IMR-90 (cell line): ENCODE results near the gene TRIM33. TPM values are rescaled to one million over a fixed set of nuclear protein-coding genes. Genes with fewer than 3 reads are reported as not detected.

Source experiments
- ATAC-seq: fragments of 200-7000 bp; cut with Tn5 transposase; 2 replicates; pipeline ENCODE4 v1.9.1; 2020; ENCODE audit warnings: low read depth, mild to moderate bottlenecking, moderate library complexity
- BruUV-seq: library from RNA; stranded (reverse); fragments of 400-500 nt; replicated peaks from 2 replicates; lab custom pipeline; 2021; lab: Mats Ljungman, UMichigan
- CTCF ChIA-PET: fragments of 300-600 bp; formaldehyde crosslinking; extraction: SDS; loops from one replicate; lab custom pipeline; 2021; ENCODE audit warnings: antibody characterized with exemption; lab: Yijun Ruan, JAX
- POLR2A ChIA-PET: fragments of 300-600 bp; sonication (Branson Sonifier 250); formaldehyde crosslinking; loops from one replicate; lab custom pipeline; 2022; ENCODE audit warnings: antibody characterized with exemption; ENCODE audit not compliant: unreplicated experiment; lab: Charles Lee
- DNase-seq: peaks from one replicate; pipeline ENCODE4 v3.0.0; 2013
- H2AFZ ChIP-seq: replicated peaks from 2 replicates; pipeline ENCODE3; 2013; ENCODE audit warnings: low read length, mild to moderate bottlenecking; ENCODE audit not compliant: poor library complexity
- H2AK5ac ChIP-seq: 2 replicates; pipeline ENCODE4 v1.6.1; 2013; ENCODE audit warnings: low read depth, low read length, inconsistent platforms
- H2AK9ac ChIP-seq: replicated peaks from 2 replicates; pipeline ENCODE3; 2013; ENCODE audit warnings: mild to moderate bottlenecking, low read depth, low read length, moderate library complexity; ENCODE audit not compliant: poor library complexity
- H2BK120ac ChIP-seq: 2 replicates; pipeline ENCODE4 v1.6.1; 2013; ENCODE audit warnings: low read depth, low read length, inconsistent platforms
- H2BK15ac ChIP-seq: 3 replicates; pipeline ENCODE4 v1.6.1; 2013; ENCODE audit warnings: low read depth, low read length, inconsistent platforms
- H2BK20ac ChIP-seq: 2 replicates; pipeline ENCODE4 v1.6.1; 2013; ENCODE audit warnings: low read depth, mild to moderate bottlenecking, inconsistent platforms, low read length, moderate library complexity
- H2BK5ac ChIP-seq: 2 replicates; pipeline ENCODE4 v1.6.1; 2013; ENCODE audit warnings: mild to moderate bottlenecking, low read depth, low read length, inconsistent platforms; ENCODE audit not compliant: poor library complexity, severe bottlenecking
- H3K14ac ChIP-seq: replicated peaks from 2 replicates; pipeline ENCODE4 v1.6.1; 2013; ENCODE audit warnings: low read depth, low read length, inconsistent platforms
- H3K18ac ChIP-seq: 2 replicates; pipeline ENCODE4 v1.6.1; 2013; ENCODE audit warnings: low read depth, low read length, control low read depth
- H3K23ac ChIP-seq: 2 replicates; pipeline ENCODE4 v1.6.1; 2013; ENCODE audit warnings: low read depth, low read length, inconsistent platforms
- H3K27ac ChIP-seq: 2 replicates; pipeline ENCODE4 v1.5.1; 2013; ENCODE audit warnings: mild to moderate bottlenecking, control low read depth, low read length; ENCODE audit not compliant: insufficient read depth
- H3K27me3 ChIP-seq: 2 replicates; pipeline ENCODE4 v1.6.1; 2013; ENCODE audit warnings: low read length; ENCODE audit not compliant: control insufficient read depth, insufficient read depth
- H3K36me3 ChIP-seq: 2 replicates; pipeline ENCODE4 v1.6.1; 2013; ENCODE audit warnings: low read length, mixed read lengths; ENCODE audit not compliant: control insufficient read depth, insufficient read depth
- H3K4ac ChIP-seq: 2 replicates; pipeline ENCODE4 v1.6.1; 2013; ENCODE audit warnings: low read depth, low read length, inconsistent platforms
- H3K4me1 ChIP-seq: 2 replicates; pipeline ENCODE4 v1.6.1; 2013; ENCODE audit warnings: low read length, mixed read lengths; ENCODE audit not compliant: control insufficient read depth, insufficient read depth
- H3K4me2 ChIP-seq: 2 replicates; pipeline ENCODE4 v1.6.1; 2013; ENCODE audit warnings: low read depth, mild to moderate bottlenecking, control low read depth, low read length, moderate library complexity
- H3K4me3 ChIP-seq: 2 replicates; pipeline ENCODE4 v1.5.1; 2013; ENCODE audit warnings: low read depth, mild to moderate bottlenecking, control low read depth, low read length, moderate library complexity; ENCODE audit not compliant: insufficient read depth
- H3K56ac ChIP-seq: 2 replicates; pipeline ENCODE4 v1.6.1; 2013; ENCODE audit warnings: low read length, inconsistent platforms; ENCODE audit not compliant: insufficient read depth; ENCODE audit errors: extremely low read depth
- H3K79me1 ChIP-seq, 2 experiments: 2 replicates each; pipeline ENCODE4 v1.6.1; 2013; ENCODE audit warnings: low read length in 2 of 2, inconsistent platforms in 1 of 2, low read depth in 1 of 2
- H3K9ac ChIP-seq: 2 replicates; pipeline ENCODE4 v1.6.1; 2013; ENCODE audit warnings: low read depth, low read length, control low read depth
- H3K9me1 ChIP-seq: 2 replicates; pipeline ENCODE4 v1.6.1; 2013; ENCODE audit warnings: low read length, inconsistent platforms; ENCODE audit not compliant: insufficient read depth
- H3K9me3 ChIP-seq: 2 replicates; pipeline ENCODE4 v1.6.1; 2013; ENCODE audit warnings: low read length; ENCODE audit not compliant: control insufficient read depth, insufficient read depth
- H4K20me1 ChIP-seq: 2 replicates; pipeline ENCODE4 v1.6.1; 2013; ENCODE audit warnings: low read length, inconsistent platforms; ENCODE audit not compliant: insufficient read depth
- H4K5ac ChIP-seq: 2 replicates; pipeline ENCODE4 v1.6.1; 2013; ENCODE audit warnings: mild to moderate bottlenecking, low read depth, low read length, control low read depth
- H4K8ac ChIP-seq, 2 experiments: 2 replicates each; pipeline ENCODE4 v1.6.1; 2013; ENCODE audit warnings: low read depth in 2 of 2, low read length in 2 of 2, control low read depth in 1 of 2, inconsistent platforms in 1 of 2
- H4K91ac ChIP-seq: 2 replicates; pipeline ENCODE4 v1.6.1; 2013; ENCODE audit warnings: low read depth, low read length, inconsistent platforms; ENCODE audit not compliant: insufficient read depth
- BHLHE40 ChIP-seq: fragments of 150-350 bp; IDR thresholded peaks from 2 replicates; pipeline ENCODE4 v1.6.1; 2016; ENCODE audit warnings: mild to moderate bottlenecking, low read depth, low read length
- CEBPB ChIP-seq: IDR thresholded peaks from 2 replicates; pipeline ENCODE4 v1.6.1; 2012; ENCODE audit warnings: low read depth, low read length, improper control_type of control experiment
- CHD1 ChIP-seq: IDR thresholded peaks from 2 replicates; pipeline ENCODE4 v1.6.1; 2012; ENCODE audit warnings: low read depth, low read length, improper control_type of control experiment
- CTCF ChIP-seq: conservative IDR thresholded peaks from 2 replicates; pipeline ENCODE4 v1.5.1; 2012; ENCODE audit warnings: mild to moderate bottlenecking, low read depth, low read length, improper control_type of control experiment
- ELK1 ChIP-seq: fragments of 150-350 bp; IDR thresholded peaks from 2 replicates; pipeline ENCODE4 v1.6.1; 2016; ENCODE audit warnings: low read depth, mild to moderate bottlenecking, low read length, moderate library complexity, borderline replicate concordance
- FOS ChIP-seq: fragments of 150-350 bp; IDR thresholded peaks from 2 replicates; pipeline ENCODE4 v1.6.1; 2016; ENCODE audit warnings: low read depth, low read length
- MAFK ChIP-seq: IDR thresholded peaks from 2 replicates; pipeline ENCODE4 v1.6.1; 2012; ENCODE audit warnings: low read depth, low read length, improper control_type of control experiment
- MAZ ChIP-seq: IDR thresholded peaks from 2 replicates; pipeline ENCODE4 v1.6.1; 2012; ENCODE audit warnings: low read depth, mild to moderate bottlenecking, low read length, improper control_type of control experiment, moderate library complexity, borderline replicate concordance
- MXI1 ChIP-seq: IDR thresholded peaks from 2 replicates; pipeline ENCODE4 v1.6.1; 2012; ENCODE audit warnings: low read depth, mild to moderate bottlenecking, low read length, moderate library complexity, borderline replicate concordance
- NFE2L2 ChIP-seq: fragments of 150-350 bp; IDR thresholded peaks from 2 replicates; pipeline ENCODE4 v1.6.1; 2016; ENCODE audit warnings: low read depth, mild to moderate bottlenecking, low read length
- POLR2A ChIP-seq: IDR thresholded peaks from 2 replicates; pipeline ENCODE4 v1.6.1; 2012; ENCODE audit warnings: mild to moderate bottlenecking, low read depth, low read length
- RAD21 ChIP-seq: IDR thresholded peaks from 2 replicates; pipeline ENCODE4 v1.6.1; 2012; ENCODE audit warnings: low read length, improper control_type of control experiment
- RCOR1 ChIP-seq: IDR thresholded peaks from 2 replicates; pipeline ENCODE4 v1.6.1; 2012; ENCODE audit warnings: mild to moderate bottlenecking, low read length, improper control_type of control experiment; ENCODE audit not compliant: insufficient replicate concordance
- RFX5 ChIP-seq: IDR thresholded peaks from 2 replicates; pipeline ENCODE4 v1.8.0; 2012; ENCODE audit warnings: low read depth, mild to moderate bottlenecking, low read length, moderate library complexity
- SMC3 ChIP-seq: fragments of 150-350 bp; IDR thresholded peaks from 2 replicates; pipeline ENCODE4 v1.6.1; 2016; ENCODE audit warnings: low read depth, mild to moderate bottlenecking, antibody characterized with exemption, low read length, moderate library complexity
- USF2 ChIP-seq: fragments of 150-350 bp; IDR thresholded peaks from 2 replicates; pipeline ENCODE4 v1.6.1; 2017; ENCODE audit warnings: mild to moderate bottlenecking, antibody characterized with exemption, low read length, low read depth
- WGBS, 2 experiments: methylation state at CpG; one replicate each; pipeline versions ENCODE4 v1.1.5 to v1.1.7; 2013; ENCODE audit warnings: missing lambda C conversion rate in 2 of 2; ENCODE audit not compliant: insufficient read length in 1 of 2; ENCODE audit errors: extremely low coverage in 2 of 2; 5-methylcytosine and 5-hydroxymethylcytosine counted together
- dilution Hi-C: fragments of 300-500 bp; cut with HindIII; formaldehyde crosslinking; loops from one replicate; pipeline ENCODE4 v1.14.3; 2018; ENCODE audit warnings: low sequenced_read_pairs; ENCODE audit not compliant: unreplicated experiment
- in situ Hi-C: fragments of 300-500 bp; cut with MboI; formaldehyde crosslinking; loops from 3 replicates; pipeline ENCODE4 v1.14.3; 2019; ENCODE audit warnings: low sequenced_read_pairs, inconsistent platforms, mixed read lengths
- intact Hi-C: fragments of 100-400 bp; cut with micrococcal nuclease; formaldehyde crosslinking; loops from 2 replicates; pipeline ENCODE4 v1.10.0; 2022
- polyA plus RNA-seq, 3 experiments: library from polyadenylated mRNA; depleted of rRNA; stranded (reverse); fragments of >200 nt; gene quantifications; 2 replicates each; pipeline ENCODE4 v1.2.3, GENCODE V29; 2012; ENCODE audit warnings: low replicate concordance in 1 of 3
- total RNA-seq: library from RNA; depleted of rRNA; stranded (reverse); fragments of >200 nt; gene quantifications from 2 replicates; pipeline ENCODE4 v1.2.3, GENCODE V29; 2012

The TRIM33 gene
- total and polyA plus RNA-seq, 2 of the 4 experiments (the other 2 are of a cell fraction), result 9.5 to 40.1 TPM

GRCh38 chr1:114423455-114423854, 87.5 kb downstream of the TRIM33 start:
- TF ChIP-seq SMC3, result no peak
- no peak for TF ChIP-seq POLR2A
- TF ChIP-seq RAD21, result no peak
- no peak for TF ChIP-seq NFE2L2
- TF ChIP-seq MAZ, result no peak
- TF ChIP-seq ELK1, result no peak
- TF ChIP-seq MAFK, result no peak
- TF ChIP-seq FOS, result no peak
- no peak for TF ChIP-seq BHLHE40
- no peak for TF ChIP-seq RFX5
- TF ChIP-seq CHD1, result no peak
- no peak for TF ChIP-seq RCOR1
- no peak for TF ChIP-seq CTCF
- no peak for TF ChIP-seq MXI1
- TF ChIP-seq CEBPB, result no peak
- no peak for TF ChIP-seq USF2
- H4K20me1 ChIP-seq, result no peaks in the 10 kb centered on the region
- no peak overlapping the region for H4K91ac ChIP-seq
- in situ Hi-C loops (no loop called here), intact Hi-C loops (loop anchor here (10.0 kb wide), 1 partner anchor 311 kb away; no protein-coding TSS in a partner anchor), dilution Hi-C loops (no loop called here)
- H4K5ac ChIP-seq, result no peak overlapping the region
- ChIA-PET CTCF (interaction anchor here (0.5 to 1.2 kb wide), 2 partner anchors 12 to 18 kb away, joined by 3 read pairs; no protein-coding TSS in a partner anchor), POLR2A (no interaction called here)
- no peak overlapping the region for H3K14ac ChIP-seq
- H3K4me2 ChIP-seq, result no peak overlapping the region
- H2BK120ac ChIP-seq, result no peak overlapping the region
- no peak overlapping the region for H2AFZ ChIP-seq
- peaks cover 31% of the 10 kb centered on the region for H3K36me3 ChIP-seq
- DNase-seq (no peak), ATAC-seq (no peak)
- no peak overlapping the region for H2BK15ac ChIP-seq
- no peak overlapping the region for H3K27ac ChIP-seq
- no peak overlapping the region for H3K18ac ChIP-seq
- no TSS peak for BruUV-seq
- H3K79me1 ChIP-seq, result peaks cover 3 to 5% of the 10 kb centered on the region in 2 experiments; a peak in 2 of 4 replicates
- no peak overlapping the region for H2BK20ac ChIP-seq
- no peak overlapping the region for H2AK9ac ChIP-seq
- H4K8ac ChIP-seq, result no peak overlapping the region
- H3K56ac ChIP-seq, result no peak overlapping the region
- H3K4me3 ChIP-seq, result no peak overlapping the region
- H2AK5ac ChIP-seq, result no peak overlapping the region
- H2BK5ac ChIP-seq, result no peak overlapping the region
- WGBS, 2 experiments, result 100% methylated on average over 3 of the region's 7 CpGs; no CpG with 5 or more reads in 1 of the 2 experiments
- H3K9me3 ChIP-seq, result no peaks in the 10 kb centered on the region
- H3K4me1 ChIP-seq, result no peaks in the 10 kb centered on the region
- no peak overlapping the region for H3K23ac ChIP-seq
- no peaks in the 10 kb centered on the region; the same call in 1 of the 2 replicates for H3K9me1 ChIP-seq
- H3K4ac ChIP-seq, result no peak overlapping the region
- no peak overlapping the region for H3K9ac ChIP-seq
- H3K27me3 ChIP-seq, result no peaks in the 10 kb centered on the region
